Activated CD4-positive, alpha-beta T cell treated with anti-CD3 and anti-CD28 coated beads, Interleukin-2, amount 50 U/mL, for 48 hours (primary cell): ENCODE measurements around the gene SNX12.
A peak's percentile ranks its signal among the peaks of the same experiment; 100 is the strongest.

Experiments used
- DNase-seq, 2 experiments: peaks; one replicate each; pipeline ENCODE4 v3.0.0-alpha.2; 2020

The SNX12 gene

GRCh38 chrX:71068044-71068918 is at the start of gene SNX12:
Gene SNX12 (minus strand): TSS chrX:71068334. CDS start chrX:71068306, 28 bp downstream.
- DNase-seq: peak; percentile 81 to 86

GRCh38 chrX:71117358-71117757 is 49.2 kb upstream of the SNX12 start:
- DNase-seq: no peak

DNA sequence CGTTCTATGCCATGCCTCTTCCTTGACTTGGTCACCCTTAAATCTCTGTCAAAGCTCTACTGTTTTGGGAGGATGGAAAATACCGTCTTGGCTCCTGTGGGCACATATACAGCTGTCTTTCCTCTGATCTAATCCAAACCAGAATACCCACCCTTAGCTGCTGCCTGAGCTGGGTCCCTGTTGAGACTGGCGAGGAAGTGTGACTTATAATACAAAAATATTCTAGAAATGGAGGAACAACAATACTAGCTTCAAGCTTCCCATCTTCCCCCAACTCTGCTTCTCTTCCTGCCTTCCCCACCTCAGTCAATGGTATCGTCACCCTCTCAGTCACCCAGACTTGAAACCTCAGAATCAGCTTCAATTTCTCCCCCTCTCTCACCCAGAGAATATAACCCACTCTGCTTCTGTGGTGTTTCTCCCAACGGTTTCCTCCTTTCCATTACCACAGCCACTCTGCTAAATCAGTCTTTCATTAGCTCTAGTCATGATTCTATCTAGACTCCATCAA is 43.8 kb upstream of the SNX12 start:
- DNase-seq: no peak

DNA sequence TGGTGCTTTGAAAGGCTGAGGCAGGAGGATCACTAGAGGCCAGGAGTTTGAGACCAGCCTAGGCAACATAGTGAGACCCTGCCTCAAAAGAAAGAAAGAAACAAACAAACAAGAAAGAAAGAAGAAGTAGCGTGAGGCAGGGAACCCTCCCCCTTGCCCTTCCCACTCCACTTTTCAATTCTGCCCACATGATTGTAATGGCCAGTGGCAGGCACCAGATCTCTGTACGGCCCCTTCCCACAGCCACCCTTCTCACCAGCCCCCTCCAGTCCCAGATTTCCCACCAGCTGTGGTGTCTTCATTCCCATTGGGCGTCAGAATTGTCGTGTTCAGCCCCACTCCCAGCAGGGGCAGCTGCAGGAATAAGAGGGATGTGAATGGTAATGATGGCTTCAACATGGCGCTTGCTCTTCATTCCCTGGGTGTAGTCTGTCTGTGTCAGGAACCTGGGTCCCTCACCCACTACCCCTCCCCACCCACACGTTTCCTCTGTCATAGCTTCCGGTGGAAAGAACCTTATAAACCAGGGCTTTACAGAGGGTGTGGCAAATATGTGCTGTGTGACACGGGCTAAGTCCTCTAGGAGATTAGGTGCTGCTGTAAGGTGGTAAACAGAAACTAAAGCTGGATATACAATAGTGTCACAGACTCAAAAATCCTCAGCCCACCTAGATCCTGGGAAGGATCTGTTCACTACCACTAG is 43.2 kb upstream of the SNX12 start, which contains the start of gene IL2RG:
Gene IL2RG (minus strand): TSS at position 437 of the 703 bp plus-strand sequence. CDS start 38 bp downstream, at position 399.
- DNase-seq: peak; percentile 62 to 74

- no peak for DNase-seq
Measured at GRCh38 chrX:71109051-71109450, 40.9 kb upstream of the SNX12 start.

DNA sequence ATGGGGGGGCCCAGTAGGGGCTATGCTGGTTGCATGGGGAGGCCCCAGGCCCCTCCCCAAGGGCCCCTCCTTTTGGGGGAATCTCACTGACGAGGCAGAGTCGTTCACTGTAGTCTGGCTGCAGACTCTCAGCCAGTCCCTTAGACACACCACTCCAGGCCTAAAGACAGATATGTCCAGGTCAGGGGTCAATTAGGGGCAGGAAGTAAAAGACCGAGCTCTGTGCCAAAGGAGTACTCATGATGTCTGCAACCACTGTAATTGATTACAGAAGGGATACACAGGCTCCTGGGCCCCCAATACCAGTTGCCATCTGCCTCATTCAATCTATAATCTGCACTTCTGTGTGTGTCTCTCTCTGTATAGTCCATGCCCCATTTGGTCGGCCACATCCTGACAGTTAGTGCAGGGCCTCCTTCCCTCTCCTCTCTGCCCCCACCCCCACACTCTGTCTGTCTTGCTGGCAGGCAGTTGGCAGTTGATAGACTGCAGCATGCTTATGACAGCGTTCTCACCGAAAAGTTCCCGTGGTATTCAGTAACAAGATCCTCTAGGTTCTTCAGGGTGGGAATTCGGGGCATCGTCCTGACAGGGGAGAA is 39.7 kb upstream of the SNX12 start:
- DNase-seq: peak; percentile 46 to 47

GRCh38 chrX:71107245-71107644 is 39.1 kb upstream of the SNX12 start:
- DNase-seq: no peak

DNA sequence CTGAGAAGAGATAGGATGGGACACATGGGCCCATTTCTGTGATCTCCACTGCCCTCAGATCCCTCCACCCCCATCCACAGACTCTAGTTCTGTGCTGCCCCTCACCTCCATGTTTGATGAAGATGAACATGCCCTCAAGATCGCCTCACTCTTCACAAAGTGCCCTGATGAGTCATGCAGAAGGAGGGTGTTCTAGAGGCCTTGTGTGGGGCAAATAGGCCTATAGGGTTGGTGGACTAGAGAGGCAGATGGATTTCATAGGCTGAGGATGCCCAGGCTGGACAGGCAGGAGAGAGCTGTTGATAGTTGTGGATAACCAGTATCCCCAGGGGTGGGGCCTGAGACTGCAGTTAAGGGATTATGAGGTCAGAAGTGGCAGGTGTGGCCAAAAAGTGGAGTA is 38.3 kb upstream of the SNX12 start, which contains the start of gene CXorf65:
Gene CXorf65 (minus strand): TSS at position 314 of the 400 bp plus-strand sequence. CDS start 184 bp downstream, at position 130.
- no peak for DNase-seq

GRCh38 chrX:71105628-71106027 is 37.5 kb upstream of the SNX12 start:
- DNase-seq: no peak

DNA sequence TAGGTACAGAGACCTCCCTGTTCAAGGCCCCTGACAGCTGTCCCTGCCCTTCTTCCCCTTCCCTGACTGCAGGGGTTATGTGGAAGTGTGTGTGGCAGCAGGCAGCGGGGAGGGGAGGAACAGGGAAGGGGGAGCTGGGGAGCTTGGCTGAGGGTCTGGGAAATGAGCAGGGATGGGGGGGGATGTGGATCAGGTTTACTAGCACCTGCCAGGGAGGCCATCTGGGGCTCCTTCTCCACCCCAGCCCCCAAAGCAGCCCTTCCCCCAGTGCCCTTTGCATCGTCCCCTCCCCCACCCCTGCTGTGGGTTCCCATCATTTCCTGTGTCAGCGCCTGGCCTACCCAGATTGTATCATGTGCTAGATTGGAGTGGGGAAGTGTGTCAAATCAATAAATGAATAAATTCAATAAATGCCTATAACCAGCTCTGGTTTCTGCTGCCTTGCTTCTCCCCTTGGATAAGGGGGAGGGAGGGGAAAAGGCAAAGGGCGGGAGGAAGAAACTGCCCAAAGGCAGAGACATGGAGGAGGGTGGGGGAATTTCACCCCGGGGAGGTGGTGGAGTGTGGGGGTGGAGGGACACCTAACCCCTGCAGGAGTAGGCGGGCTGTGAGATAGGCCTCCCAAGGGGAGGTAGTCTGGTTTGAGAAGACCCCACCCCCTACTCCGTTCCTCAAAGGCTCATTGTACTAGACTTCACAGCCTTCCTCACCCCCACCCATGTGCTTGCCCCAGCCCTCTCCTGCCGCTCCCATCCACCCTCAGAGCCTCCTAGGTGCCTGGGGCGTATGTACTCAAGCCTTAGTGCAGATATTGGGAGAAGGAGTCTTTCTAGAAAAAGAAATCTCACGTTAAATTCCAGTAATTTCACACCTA is 35.2 kb upstream of the SNX12 start:
- peak; percentile 54 to 62 for DNase-seq

- DNase-seq: no peak
Measured at GRCh38 chrX:71102292-71102691, 34.2 kb upstream of the SNX12 start.

DNA sequence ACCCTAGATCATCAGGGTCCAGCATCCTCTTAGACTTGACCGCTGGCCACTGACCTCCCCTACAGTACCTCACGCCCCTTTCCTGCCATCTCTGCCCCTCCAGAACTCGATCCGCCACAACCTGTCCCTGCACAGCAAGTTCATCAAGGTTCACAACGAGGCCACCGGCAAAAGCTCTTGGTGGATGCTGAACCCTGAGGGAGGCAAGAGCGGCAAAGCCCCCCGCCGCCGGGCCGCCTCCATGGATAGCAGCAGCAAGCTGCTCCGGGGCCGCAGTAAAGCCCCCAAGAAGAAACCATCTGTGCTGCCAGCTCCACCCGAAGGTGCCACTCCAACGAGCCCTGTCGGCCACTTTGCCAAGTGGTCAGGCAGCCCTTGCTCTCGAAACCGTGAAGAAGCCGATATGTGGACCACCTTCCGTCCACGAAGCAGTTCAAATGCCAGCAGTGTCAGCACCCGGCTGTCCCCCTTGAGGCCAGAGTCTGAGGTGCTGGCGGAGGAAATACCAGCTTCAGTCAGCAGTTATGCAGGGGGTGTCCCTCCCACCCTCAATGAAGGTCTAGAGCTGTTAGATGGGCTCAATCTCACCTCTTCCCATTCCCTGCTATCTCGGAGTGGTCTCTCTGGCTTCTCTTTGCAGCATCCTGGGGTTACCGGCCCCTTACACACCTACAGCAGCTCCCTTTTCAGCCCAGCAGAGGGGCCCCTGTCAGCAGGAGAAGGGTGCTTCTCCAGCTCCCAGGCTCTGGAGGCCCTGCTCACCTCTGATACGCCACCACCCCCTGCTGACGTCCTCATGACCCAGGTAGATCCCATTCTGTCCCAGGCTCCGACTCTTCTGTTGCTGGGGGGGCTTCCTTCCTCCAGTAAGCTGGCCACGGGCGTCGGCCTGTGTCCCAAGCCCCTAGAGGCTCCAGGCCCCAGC is 32.7 kb upstream of the SNX12 start:
- no peak for DNase-seq

GRCh38 chrX:71099736-71100135 is 31.6 kb upstream of the SNX12 start:
- DNase-seq: no peak

- DNase-seq: no peak
Measured at GRCh38 chrX:71098951-71099506, 30.9 kb upstream of the SNX12 start.

DNA sequence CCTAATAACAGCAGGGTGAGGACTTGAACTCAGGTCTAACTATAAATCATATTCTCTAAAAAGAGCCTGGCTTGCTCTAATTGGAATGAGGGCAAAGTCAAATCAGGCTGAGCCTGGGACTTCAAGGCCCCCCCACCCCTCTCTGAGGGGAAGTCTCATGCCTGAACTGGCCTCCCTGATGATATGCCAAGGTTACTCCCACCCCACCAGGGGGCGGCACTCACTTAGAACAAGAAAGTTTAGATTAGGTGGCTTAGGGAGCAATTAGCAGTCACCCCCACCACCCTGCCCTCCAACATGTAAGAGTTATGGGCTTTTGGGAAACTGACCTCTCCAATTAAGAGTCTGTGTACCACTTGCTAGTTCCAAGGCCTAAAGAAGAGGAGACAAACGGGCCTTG is 30.2 kb upstream of the SNX12 start:
- peak; percentile 66 to 75 for DNase-seq

- DNase-seq: no peak
Measured at GRCh38 chrX:71096760-71097032, 28.6 kb upstream of the SNX12 start.

DNA sequence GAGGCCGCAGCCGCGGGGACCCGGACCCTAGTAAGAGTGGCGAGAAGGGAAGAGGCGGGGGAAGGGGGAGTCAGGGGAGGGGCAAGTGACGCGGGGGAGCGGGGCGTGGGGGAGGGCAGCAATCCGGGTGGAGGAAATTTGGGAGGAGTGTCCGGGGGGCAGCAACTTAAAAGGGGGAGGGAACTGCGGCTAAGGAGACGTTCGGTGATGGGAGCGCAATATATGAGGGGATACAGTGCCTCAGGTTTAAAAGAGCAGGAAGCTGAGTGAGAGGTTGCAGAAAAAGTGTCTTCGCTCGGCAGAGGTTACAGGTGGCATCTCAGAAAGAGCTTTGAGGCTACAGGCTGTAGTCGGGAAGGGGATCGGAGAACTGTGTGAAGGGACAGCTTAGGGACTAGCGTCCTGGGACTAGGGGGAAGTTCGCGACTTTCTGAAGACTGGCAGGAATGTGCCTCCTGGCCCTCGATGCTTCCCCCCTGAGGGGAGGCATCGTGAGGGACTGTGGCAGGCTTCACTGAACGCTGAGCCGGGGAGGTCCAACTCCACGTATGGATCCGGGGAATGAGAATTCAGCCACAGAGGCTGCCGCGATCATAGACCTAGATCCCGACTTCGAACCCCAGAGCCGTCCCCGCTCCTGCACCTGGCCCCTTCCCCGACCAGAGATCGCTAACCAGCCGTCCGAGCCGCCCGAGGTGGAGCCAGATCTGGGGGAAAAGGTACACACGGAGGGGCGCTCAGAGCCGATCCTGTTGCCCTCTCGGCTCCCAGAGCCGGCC is 28.0 kb upstream of the SNX12 start:
- no peak for DNase-seq

DNA sequence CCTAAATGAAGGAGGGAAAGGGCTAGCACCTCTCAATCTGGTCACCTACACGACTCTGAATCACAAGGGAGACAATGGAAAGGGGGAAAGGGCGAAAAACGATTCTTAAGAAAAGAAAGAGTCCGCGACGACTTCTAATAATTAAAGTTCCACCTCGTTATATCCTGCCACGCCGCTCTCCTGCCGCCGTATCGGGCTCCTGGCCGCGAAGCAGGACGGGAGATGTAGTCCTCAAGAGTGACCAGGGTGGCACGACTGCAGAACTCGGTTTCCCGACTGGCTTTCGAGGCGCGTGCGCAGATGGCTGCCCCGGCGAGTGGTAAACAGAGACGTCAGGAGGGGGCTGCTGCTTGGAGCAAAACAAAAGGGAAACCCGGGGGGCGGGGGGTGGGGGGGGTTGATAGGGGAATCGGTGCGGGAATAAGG is 27.4 kb upstream of the SNX12 start, which contains the start of gene FOXO4:
Gene FOXO4 (plus strand): TSS at position 297 of the 426 bp plus-strand sequence. CDS start 678 bp downstream, outside the sequence.
- DNase-seq: peak; percentile 83 to 87

GRCh38 chrX:71095033-71095432 is 26.9 kb upstream of the SNX12 start:
- no peak for DNase-seq

DNA sequence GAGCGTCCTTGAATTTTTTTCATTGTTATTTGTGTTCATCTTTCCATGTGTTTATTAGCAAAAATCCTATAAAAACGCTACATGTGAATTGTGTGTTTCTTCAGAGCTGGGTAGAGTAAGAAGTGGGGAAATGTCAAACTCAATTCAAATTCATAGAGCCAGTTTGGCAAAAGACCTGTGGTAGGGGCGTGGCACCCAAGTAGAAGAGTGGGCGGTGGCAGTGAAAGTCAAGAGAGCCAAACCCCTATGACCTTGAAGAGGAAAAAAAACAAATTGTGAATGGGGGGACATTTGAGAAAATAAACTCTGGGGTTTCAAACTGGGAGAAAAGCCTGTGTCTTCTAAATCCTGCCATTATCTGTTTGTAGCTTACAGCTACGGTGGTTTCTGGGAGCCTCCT is 23.1 kb upstream of the SNX12 start:
- no peak for DNase-seq
